Measurements from ENCODE around the gene OR1L1. TPM values are rescaled to one million over a fixed set of nuclear protein-coding genes. Genes with fewer than 3 reads are reported as not detected.

OR1L1 gene
- not detected for total RNA-seq

- H3K9me3 Mint-ChIP-seq = no peaks in the 10 kb centered on the region
- H3K27ac Mint-ChIP-seq = no peak within 1 kb of the TSS
- H3K36me3 Mint-ChIP-seq (ENCODE audit: low read depth) = no peaks in the 10 kb centered on the region
- CTCF ChIA-PET = no interaction called here
- H3K4me1 Mint-ChIP-seq (ENCODE audit: low read depth) = no peaks in the 10 kb centered on the region
- peaks cover 9% of the 10 kb centered on the region for H3K27me3 Mint-ChIP-seq (ENCODE audit: low read depth)
- intact Hi-C loops (cut with micrococcal nuclease) = no loop called here
- DNase-seq = no peak
- H3K4me3 Mint-ChIP-seq = no peak within 1 kb of the TSS
Measured at GRCh38 chr9:122661416-122661815, at the start of gene OR1L1. OR1L1 (plus strand) TSS chr9:122661716; CDS start chr9:122661716, 0 bp downstream.

- no peaks in the 10 kb centered on the region for H3K36me3 Mint-ChIP-seq (ENCODE audit: low read depth)
- DNase-seq = no peak
Measured at GRCh38 chr9:122614362-122614761, 47.2 kb upstream of the OR1L1 start, which contains the start of gene OR1Q1. OR1Q1 (plus strand) TSS chr9:122614738; CDS start chr9:122614738, 0 bp downstream.

GRCh38 chr9:122619996-122620395, 41.5 kb upstream of the OR1L1 start:
- H3K36me3 Mint-ChIP-seq (ENCODE audit: low read depth) = no peaks in the 10 kb centered on the region
- H3K27me3 Mint-ChIP-seq (ENCODE audit: low read depth) = peaks cover 13% of the 10 kb centered on the region
- no peaks in the 10 kb centered on the region for H3K9me3 Mint-ChIP-seq
- intact Hi-C loops (cut with micrococcal nuclease) = no loop called here
- H3K4me1 Mint-ChIP-seq (ENCODE audit: low read depth) = no peaks in the 10 kb centered on the region
- DNase-seq = no peak
- CTCF ChIA-PET = no interaction called here
- H3K4me3 Mint-ChIP-seq = no peak overlapping the region
- H3K27ac Mint-ChIP-seq = no peak overlapping the region

More at GRCh38 chr9:122614362-122614761, 47.2 kb upstream of the OR1L1 start, which contains the start of gene OR1Q1:
- intact Hi-C loops (cut with micrococcal nuclease) = no loop called here
- peaks cover 4% of the 10 kb centered on the region for H3K27me3 Mint-ChIP-seq (ENCODE audit: low read depth)
- H3K27ac Mint-ChIP-seq = no peak within 1 kb of the TSS
- CTCF ChIA-PET = no interaction called here
- H3K4me3 Mint-ChIP-seq = no peak within 1 kb of the TSS
- H3K9me3 Mint-ChIP-seq = no peaks in the 10 kb centered on the region
- no peaks in the 10 kb centered on the region for H3K4me1 Mint-ChIP-seq (ENCODE audit: low read depth)

- H3K4me1 Mint-ChIP-seq (ENCODE audit: low read depth) = no peaks in the 10 kb centered on the region
- H3K27me3 Mint-ChIP-seq (ENCODE audit: low read depth) = peaks cover 15% of the 10 kb centered on the region
- H3K27ac Mint-ChIP-seq = no peak overlapping the region
- intact Hi-C loops (cut with micrococcal nuclease) = no loop called here
- peak; percentile 8 for DNase-seq
- H3K36me3 Mint-ChIP-seq (ENCODE audit: low read depth) = no peaks in the 10 kb centered on the region
- peaks cover 10% of the 10 kb centered on the region for H3K9me3 Mint-ChIP-seq
- CTCF ChIA-PET = no interaction called here
- H3K4me3 Mint-ChIP-seq = no peak overlapping the region
Measured at GRCh38 chr9:122642226-122642625, 19.3 kb upstream of the OR1L1 start.

- DNase-seq = no peak
- no peaks in the 10 kb centered on the region for H3K36me3 Mint-ChIP-seq (ENCODE audit: low read depth)
- H3K27me3 Mint-ChIP-seq (ENCODE audit: low read depth) = peaks cover 7% of the 10 kb centered on the region
- CTCF ChIA-PET = no interaction called here
- intact Hi-C loops (cut with micrococcal nuclease) = no loop called here
- H3K4me1 Mint-ChIP-seq (ENCODE audit: low read depth) = no peaks in the 10 kb centered on the region
- H3K4me3 Mint-ChIP-seq = no peak overlapping the region
- H3K9me3 Mint-ChIP-seq = no peaks in the 10 kb centered on the region
- no peak overlapping the region for H3K27ac Mint-ChIP-seq
Measured at GRCh38 chr9:122656378-122656777, 5.1 kb upstream of the OR1L1 start.

GRCh38 chr9:122657527-122657926, 4.0 kb upstream of the OR1L1 start, which contains the start of gene OR1B1:
OR1B1 (minus strand) TSS chr9:122657627.
- intact Hi-C loops (cut with micrococcal nuclease) = no loop called here
- CTCF ChIA-PET = no interaction called here
- Mint-ChIP-seq H3K36me3 (ENCODE audit: low read depth) (no peaks in the 10 kb centered on the region), H3K27me3 (ENCODE audit: low read depth) (peaks cover 14% of the 10 kb centered on the region), H3K4me1 (ENCODE audit: low read depth) (no peaks in the 10 kb centered on the region), H3K4me3 (no peak within 1 kb of the TSS), H3K9me3 (no peaks in the 10 kb centered on the region), H3K27ac (no peak within 1 kb of the TSS)
- no peak for DNase-seq

GRCh38 chr9:122672481-122672880, 11.0 kb downstream of the OR1L1 start:
- Mint-ChIP-seq H3K4me3 (no peak overlapping the region), H3K36me3 (ENCODE audit: low read depth) (no peaks in the 10 kb centered on the region), H3K27ac (no peak overlapping the region), H3K27me3 (ENCODE audit: low read depth) (no peaks in the 10 kb centered on the region), H3K9me3 (peaks cover 18% of the 10 kb centered on the region), H3K4me1 (ENCODE audit: low read depth) (no peaks in the 10 kb centered on the region)
- CTCF ChIA-PET = no interaction called here
- intact Hi-C loops (cut with micrococcal nuclease) = no loop called here
- no peak for DNase-seq

- H3K27me3 Mint-ChIP-seq (ENCODE audit: low read depth) = peaks cover 3% of the 10 kb centered on the region
- no peaks in the 10 kb centered on the region for H3K4me1 Mint-ChIP-seq (ENCODE audit: low read depth)
- intact Hi-C loops (cut with micrococcal nuclease) = no loop called here
Measured at GRCh38 chr9:122684851-122685250, 23.3 kb downstream of the OR1L1 start.

GRCh38 chr9:122695696-122696095, 34.2 kb downstream of the OR1L1 start:
- CTCF ChIA-PET = no interaction called here
- DNase-seq = no peak
- H3K27me3 Mint-ChIP-seq (ENCODE audit: low read depth) = peaks cover 3% of the 10 kb centered on the region
- H3K4me3 Mint-ChIP-seq = no peak overlapping the region
- H3K27ac Mint-ChIP-seq = no peak overlapping the region
- peaks cover 17% of the 10 kb centered on the region for H3K9me3 Mint-ChIP-seq
- intact Hi-C loops (cut with micrococcal nuclease) = no loop called here
- no peaks in the 10 kb centered on the region for H3K36me3 Mint-ChIP-seq (ENCODE audit: low read depth)
- H3K4me1 Mint-ChIP-seq (ENCODE audit: low read depth) = no peaks in the 10 kb centered on the region

More at GRCh38 chr9:122684851-122685250, 23.3 kb downstream of the OR1L1 start:
- CTCF ChIA-PET = no interaction called here
- Mint-ChIP-seq H3K4me3 (no peak overlapping the region), H3K27ac (no peak overlapping the region), H3K9me3 (peaks cover 5% of the 10 kb centered on the region), H3K36me3 (ENCODE audit: low read depth) (peaks cover 2% of the 10 kb centered on the region)
- DNase-seq = no peak

Other genes with a start within 250 kb of the OR1L1 start
- gene OR1J1, start 183.8 kb upstream of the OR1L1 start, total RNA-seq = not detected
- not detected for gene OR1J2, start 150.9 kb upstream of the OR1L1 start, total RNA-seq
- gene OR1J4, start 142.6 kb upstream of the OR1L1 start, total RNA-seq = not detected
- gene OR1N1, start 134.4 kb upstream of the OR1L1 start, total RNA-seq = not detected
- not detected for gene OR1N2, start 108.6 kb upstream of the OR1L1 start, total RNA-seq
- gene OR1L8, start 78.3 kb upstream of the OR1L1 start, total RNA-seq = not detected
- not detected for gene OR1Q1, start 47.0 kb upstream of the OR1L1 start, total RNA-seq
- gene OR1B1, start 4.1 kb upstream of the OR1L1 start, total RNA-seq = not detected
- not detected for gene OR1L3, start 13.4 kb downstream of the OR1L1 start, total RNA-seq
- not detected for gene OR1L4, start 62.3 kb downstream of the OR1L1 start, total RNA-seq
- gene OR1L6, start 80.6 kb downstream of the OR1L1 start, total RNA-seq = not detected
- gene OR5C1, start 127.2 kb downstream of the OR1L1 start, total RNA-seq = not detected
- not detected for gene OR1K1, start 138.4 kb downstream of the OR1L1 start, total RNA-seq
- 10 to 100 TPM; 19.5 to 19.6 TPM for gene PDCL, start 166.9 kb downstream of the OR1L1 start, total RNA-seq
- 10 to 100 TPM; 20.2 to 21.3 TPM for gene RC3H2, start 243.6 kb downstream of the OR1L1 start, total RNA-seq

Measured in activated naive CD4-positive, alpha-beta T cell treated with anti-CD3 and anti-CD28 coated beads for 36 hours (primary cell).